ENCODE results near the gene NCF2. TPM values are rescaled to one million over a fixed set of nuclear protein-coding genes. Genes with fewer than 3 reads are reported as not detected.

The NCF2 gene
- total RNA-seq, 2 experiments from 2014 or later = 14.0 to 14.3 TPM

DNA sequence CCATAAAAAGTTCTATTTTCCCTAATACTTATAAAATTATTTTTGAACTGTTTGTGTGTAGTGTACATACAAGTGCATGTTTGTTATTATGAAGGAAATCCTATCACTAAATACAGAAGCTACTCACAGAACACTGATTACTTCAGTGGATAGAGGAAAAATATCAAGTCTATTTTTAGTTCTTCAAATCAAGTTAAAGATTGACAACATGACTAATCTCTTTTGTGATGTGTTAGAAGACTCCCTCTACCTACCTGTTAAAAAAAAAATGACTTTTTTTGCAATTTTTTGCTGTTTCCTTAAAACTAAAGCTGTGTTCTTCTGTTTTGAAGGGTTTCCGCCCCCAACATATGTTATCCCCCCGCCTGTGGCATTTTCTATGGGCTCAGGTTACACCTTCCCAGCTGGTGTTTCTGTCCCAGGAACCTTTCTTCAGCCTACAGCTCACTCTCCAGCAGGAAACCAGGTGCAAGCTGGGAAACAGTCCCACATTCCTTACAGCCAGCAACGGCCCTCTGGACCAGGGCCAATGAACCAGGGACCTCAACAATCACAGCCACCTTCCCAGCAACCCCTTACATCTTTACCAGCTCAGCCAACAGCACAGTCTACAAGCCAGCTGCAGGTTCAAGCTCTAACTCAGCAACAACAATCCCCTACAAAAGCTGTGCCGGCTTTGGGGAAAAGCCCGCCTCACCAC, 45.5 kb downstream of the NCF2 start:
- CTCF ChIA-PET = interaction anchor here (0.6 to 1.0 kb wide), 3 partner anchors 9 to 141 kb away, joined by 3 to 4 read pairs (median 4); no protein-coding TSS in a partner anchor
- intact Hi-C loops (cut with micrococcal nuclease) = loop anchor here (5.0 to 10.0 kb wide), 2 partner anchors 143 to 580 kb away; no protein-coding TSS in a partner anchor
- Mint-ChIP-seq H3K9me3 (no peaks in the 10 kb centered on the region), H3K36me3 (ENCODE audit: low read depth) (peaks cover 30% of the 10 kb centered on the region), H3K4me3 (no peak overlapping the region), H3K27me3 (ENCODE audit: low read depth) (no peaks in the 10 kb centered on the region), H3K27ac (no peak overlapping the region), H3K4me1 (ENCODE audit: low read depth) (no peaks in the 10 kb centered on the region)
- no peak for DNase-seq

DNA sequence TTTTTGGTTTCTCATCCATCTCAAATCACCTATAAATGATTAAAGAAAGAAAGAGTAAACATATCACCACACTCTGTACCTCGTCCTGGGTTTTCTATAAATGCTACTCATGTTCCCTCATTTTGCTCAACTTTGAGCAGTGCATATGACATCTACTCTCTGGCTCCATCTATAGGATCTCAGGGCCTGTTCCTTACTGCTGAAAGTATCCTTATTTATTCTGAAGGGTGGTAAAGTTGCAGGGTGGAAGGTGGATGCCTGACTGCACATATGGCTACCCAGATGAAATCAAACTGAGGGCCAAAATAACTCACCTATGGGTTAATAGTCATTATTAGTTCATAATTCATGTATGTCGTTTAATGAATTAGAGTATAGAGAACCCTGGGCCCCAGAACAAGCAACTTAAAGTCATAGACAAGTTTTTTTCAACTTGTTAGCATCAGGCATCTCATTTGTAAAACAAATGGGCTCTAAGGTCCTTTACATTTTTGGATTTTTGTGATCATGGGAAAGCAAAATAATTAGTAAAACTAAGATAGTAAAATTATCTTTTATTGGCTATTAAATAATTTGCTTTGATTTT, 46.5 kb downstream of the NCF2 start:
- H3K36me3 Mint-ChIP-seq (ENCODE audit: low read depth) = peaks cover 35% of the 10 kb centered on the region

DNA sequence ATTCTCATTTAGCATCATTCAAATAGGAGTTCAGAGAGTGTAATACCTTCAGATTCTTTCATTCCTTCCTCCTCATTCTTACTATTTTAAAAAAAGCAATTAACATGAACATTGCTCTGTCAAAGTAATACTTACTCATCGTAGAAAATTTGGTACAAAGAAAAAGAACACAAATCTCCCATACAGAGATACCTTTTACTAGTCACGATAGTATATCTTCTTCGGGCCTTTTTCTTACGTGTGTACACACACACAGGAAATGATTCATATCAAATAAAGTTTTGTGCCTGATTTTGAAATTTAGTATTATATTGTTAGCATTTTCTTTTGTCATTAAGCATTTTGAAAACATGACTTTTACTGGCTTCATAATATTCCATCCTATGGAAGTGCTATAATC, 52.9 kb downstream of the NCF2 start:
- CTCF ChIA-PET = no interaction called here
- Mint-ChIP-seq H3K4me3 (no peak overlapping the region), H3K27ac (peak overlapping the region; percentile 46), H3K36me3 (ENCODE audit: low read depth) (peaks cover 33% of the 10 kb centered on the region), H3K9me3 (no peaks in the 10 kb centered on the region), H3K4me1 (ENCODE audit: low read depth) (peaks cover 2% of the 10 kb centered on the region), H3K27me3 (ENCODE audit: low read depth) (no peaks in the 10 kb centered on the region)
- intact Hi-C loops (cut with micrococcal nuclease) = no loop called here
- DNase-seq = no peak

More for the DNA sequence above, 46.5 kb downstream of the NCF2 start:
- DNase-seq = no peak
- peak overlapping the region; percentile 43 for H3K27ac Mint-ChIP-seq
- CTCF ChIA-PET = no interaction called here
- H3K4me1 Mint-ChIP-seq (ENCODE audit: low read depth) = no peaks in the 10 kb centered on the region
- H3K4me3 Mint-ChIP-seq = no peak overlapping the region
- no peaks in the 10 kb centered on the region for H3K27me3 Mint-ChIP-seq (ENCODE audit: low read depth)
- intact Hi-C loops (cut with micrococcal nuclease) = loop anchor here (1.0 to 10.0 kb wide), 6 partner anchors 47 to 579 kb away; partner anchors contain the start of gene NCF2
- no peaks in the 10 kb centered on the region for H3K9me3 Mint-ChIP-seq

DNA sequence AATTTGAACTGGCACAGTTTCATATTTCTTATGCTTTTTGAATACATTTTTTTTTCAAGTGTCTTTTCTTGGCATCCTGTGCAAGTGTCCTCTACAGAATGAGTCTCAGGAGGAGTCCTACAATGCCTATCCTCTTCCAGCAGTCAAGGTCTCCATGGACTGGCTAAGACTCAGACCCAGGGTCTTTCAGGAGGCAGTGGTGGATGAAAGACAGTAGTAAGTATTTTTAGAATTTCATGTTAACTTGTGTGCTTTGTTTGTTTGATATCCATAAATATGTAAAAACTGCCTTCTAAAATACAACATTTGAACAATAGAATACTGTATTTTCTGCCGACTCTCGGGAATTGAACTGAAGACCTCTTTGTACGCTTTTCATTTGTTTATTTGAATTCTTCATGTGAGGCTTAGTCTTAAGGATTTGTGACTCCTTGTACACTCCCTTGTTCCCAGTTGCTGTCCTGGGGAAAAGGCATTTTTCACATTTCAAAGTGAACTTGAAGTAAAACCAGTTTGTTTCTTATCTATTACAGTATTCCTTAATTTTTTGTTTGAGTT, 56.6 kb downstream of the NCF2 start:
- Mint-ChIP-seq H3K4me1 (ENCODE audit: low read depth) (peaks cover 9% of the 10 kb centered on the region), H3K9me3 (no peaks in the 10 kb centered on the region), H3K36me3 (ENCODE audit: low read depth) (peaks cover 19% of the 10 kb centered on the region), H3K27ac (no peak overlapping the region), H3K4me3 (no peak overlapping the region), H3K27me3 (ENCODE audit: low read depth) (no peaks in the 10 kb centered on the region)
- intact Hi-C loops (cut with micrococcal nuclease) = no loop called here
- CTCF ChIA-PET = no interaction called here
- DNase-seq = no peak

DNA sequence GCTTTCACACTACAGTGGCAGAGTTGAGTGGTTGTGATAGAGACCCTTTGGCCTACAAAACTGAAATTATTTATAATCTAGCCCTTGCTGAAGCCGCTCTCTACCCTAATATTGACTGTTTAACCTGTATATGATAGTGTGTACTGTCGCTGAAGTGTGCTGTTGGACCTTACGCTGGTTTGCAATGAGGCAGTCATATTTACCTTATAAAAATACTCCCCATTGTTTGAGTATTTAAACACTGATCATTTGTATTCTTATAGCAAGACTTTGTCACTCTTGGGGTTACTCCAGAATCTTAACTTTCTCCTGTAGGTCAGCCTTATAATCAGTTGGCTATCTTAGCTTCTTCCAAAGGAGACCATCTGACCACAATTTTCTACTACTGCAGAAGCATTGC, 61.7 kb downstream of the NCF2 start:
- CTCF ChIA-PET = no interaction called here
- Mint-ChIP-seq H3K27me3 (ENCODE audit: low read depth) (no peaks in the 10 kb centered on the region), H3K4me1 (ENCODE audit: low read depth) (peaks cover 9% of the 10 kb centered on the region), H3K9me3 (no peaks in the 10 kb centered on the region), H3K27ac (no peak overlapping the region), H3K36me3 (ENCODE audit: low read depth) (peaks cover 10% of the 10 kb centered on the region), H3K4me3 (no peak overlapping the region)
- intact Hi-C loops (cut with micrococcal nuclease) = no loop called here
- no peak for DNase-seq

DNA sequence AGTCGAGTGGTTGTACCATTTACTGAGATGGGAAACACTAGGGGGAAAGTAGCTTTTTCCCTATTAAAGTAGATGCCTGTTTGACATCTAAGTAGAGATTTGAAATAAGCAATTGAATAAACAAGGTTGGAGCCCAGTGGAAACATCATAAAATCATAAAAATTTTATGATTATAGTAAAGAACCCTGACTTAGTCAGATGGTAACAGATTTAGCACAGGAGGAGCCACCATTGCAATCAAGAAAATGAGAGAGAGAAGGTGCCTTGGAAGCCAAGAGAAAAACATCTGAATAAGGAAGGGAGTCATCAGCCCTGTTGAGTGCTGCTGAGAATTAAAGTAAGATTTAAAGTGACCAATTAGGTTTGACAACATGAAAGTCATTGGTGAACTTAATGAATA, 68.2 kb downstream of the NCF2 start:
- Mint-ChIP-seq H3K27ac (no peak overlapping the region), H3K9me3 (no peaks in the 10 kb centered on the region), H3K27me3 (ENCODE audit: low read depth) (no peaks in the 10 kb centered on the region), H3K36me3 (ENCODE audit: low read depth) (peaks cover 19% of the 10 kb centered on the region), H3K4me3 (no peak overlapping the region), H3K4me1 (ENCODE audit: low read depth) (peaks cover 5% of the 10 kb centered on the region)
- CTCF ChIA-PET = interaction anchor here (0.6 to 1.2 kb wide), 3 partner anchors 20 to 521 kb away, joined by 3 to 4 read pairs (median 3); no protein-coding TSS in a partner anchor
- no peak for DNase-seq
- intact Hi-C loops (cut with micrococcal nuclease) = no loop called here

DNA sequence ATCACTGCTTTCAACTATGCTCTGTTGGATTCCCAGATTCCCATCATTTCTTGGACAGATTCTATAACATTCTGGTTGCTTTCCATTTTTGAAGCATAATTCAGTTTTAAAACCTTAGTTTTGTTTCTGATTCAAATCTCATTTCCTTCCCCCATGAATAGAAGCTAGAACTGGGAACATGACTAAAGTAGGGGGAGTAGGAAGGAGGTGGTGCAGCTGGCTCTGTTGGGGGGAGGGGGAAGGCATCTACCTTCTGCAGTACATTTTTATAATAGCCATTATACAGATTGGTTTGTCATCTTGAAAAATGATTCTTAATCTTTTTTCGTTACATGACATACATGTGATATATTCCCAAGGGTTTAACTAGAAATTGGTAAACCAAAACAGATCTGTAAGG, 69.9 kb downstream of the NCF2 start:
- intact Hi-C loops (cut with micrococcal nuclease) = no loop called here
- no peak overlapping the region for H3K27ac Mint-ChIP-seq
- no peaks in the 10 kb centered on the region for H3K9me3 Mint-ChIP-seq
- no peak overlapping the region for H3K4me3 Mint-ChIP-seq
- H3K36me3 Mint-ChIP-seq (ENCODE audit: low read depth) = peaks cover 27% of the 10 kb centered on the region
- DNase-seq = no peak
- H3K4me1 Mint-ChIP-seq (ENCODE audit: low read depth) = peaks cover 5% of the 10 kb centered on the region
- no peaks in the 10 kb centered on the region for H3K27me3 Mint-ChIP-seq (ENCODE audit: low read depth)
- CTCF ChIA-PET = no interaction called here

DNA sequence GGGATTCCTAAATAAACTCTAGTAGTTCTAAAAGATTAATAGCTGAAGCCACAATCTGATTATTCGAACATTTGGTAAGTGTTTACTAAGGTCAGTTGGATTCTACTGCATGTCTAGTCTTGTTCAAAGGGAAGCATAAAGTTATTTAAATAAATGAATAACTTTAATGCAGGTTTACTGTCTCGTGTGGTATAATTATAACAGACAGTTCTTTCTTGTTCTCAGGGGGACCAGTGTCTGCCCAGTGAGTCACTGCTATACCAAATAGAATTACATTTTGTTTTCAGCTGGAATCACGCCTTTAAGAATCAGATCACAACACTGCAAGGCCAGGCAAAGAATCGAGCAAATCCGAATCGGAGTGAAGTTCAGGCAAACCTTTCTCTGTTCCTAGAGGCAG, 72.9 kb downstream of the NCF2 start:
- intact Hi-C loops (cut with micrococcal nuclease) = no loop called here
- H3K4me1 Mint-ChIP-seq (ENCODE audit: low read depth) = peaks cover 12% of the 10 kb centered on the region
- H3K9me3 Mint-ChIP-seq = no peaks in the 10 kb centered on the region
- CTCF ChIA-PET = interaction anchor here (1.5 kb wide), 1 partner anchor 8 kb away, joined by 3 read pairs; no protein-coding TSS in a partner anchor
- no peak overlapping the region for H3K27ac Mint-ChIP-seq
- no peak for DNase-seq
- peaks cover 26% of the 10 kb centered on the region for H3K36me3 Mint-ChIP-seq (ENCODE audit: low read depth)
- H3K4me3 Mint-ChIP-seq = no peak overlapping the region
- H3K27me3 Mint-ChIP-seq (ENCODE audit: low read depth) = no peaks in the 10 kb centered on the region

DNA sequence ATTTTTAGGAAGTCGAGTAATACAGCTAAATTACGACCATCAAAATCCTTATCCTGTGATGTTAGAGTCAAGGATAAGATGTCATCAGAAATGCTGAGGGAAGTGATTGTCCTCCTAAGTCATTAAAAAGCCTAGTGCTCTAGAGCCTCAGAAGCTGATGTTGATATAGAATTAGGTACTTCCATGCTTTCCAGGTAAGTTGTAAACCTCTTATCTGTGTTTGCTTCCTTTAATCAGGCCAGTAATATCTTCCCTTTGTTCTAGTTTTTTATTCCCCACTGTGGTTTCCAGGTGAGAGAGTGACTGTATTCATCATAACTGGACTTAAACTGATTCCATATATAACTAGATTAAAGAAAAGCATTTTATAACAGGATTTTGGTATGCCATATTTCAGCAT, 73.5 kb downstream of the NCF2 start:
- intact Hi-C loops (cut with micrococcal nuclease) = no loop called here
- Mint-ChIP-seq H3K4me1 (ENCODE audit: low read depth) (peaks cover 14% of the 10 kb centered on the region), H3K27ac (no peak overlapping the region), H3K36me3 (ENCODE audit: low read depth) (peaks cover 24% of the 10 kb centered on the region), H3K27me3 (ENCODE audit: low read depth) (no peaks in the 10 kb centered on the region), H3K9me3 (no peaks in the 10 kb centered on the region), H3K4me3 (no peak overlapping the region)
- DNase-seq = no peak
- CTCF ChIA-PET = no interaction called here

DNA sequence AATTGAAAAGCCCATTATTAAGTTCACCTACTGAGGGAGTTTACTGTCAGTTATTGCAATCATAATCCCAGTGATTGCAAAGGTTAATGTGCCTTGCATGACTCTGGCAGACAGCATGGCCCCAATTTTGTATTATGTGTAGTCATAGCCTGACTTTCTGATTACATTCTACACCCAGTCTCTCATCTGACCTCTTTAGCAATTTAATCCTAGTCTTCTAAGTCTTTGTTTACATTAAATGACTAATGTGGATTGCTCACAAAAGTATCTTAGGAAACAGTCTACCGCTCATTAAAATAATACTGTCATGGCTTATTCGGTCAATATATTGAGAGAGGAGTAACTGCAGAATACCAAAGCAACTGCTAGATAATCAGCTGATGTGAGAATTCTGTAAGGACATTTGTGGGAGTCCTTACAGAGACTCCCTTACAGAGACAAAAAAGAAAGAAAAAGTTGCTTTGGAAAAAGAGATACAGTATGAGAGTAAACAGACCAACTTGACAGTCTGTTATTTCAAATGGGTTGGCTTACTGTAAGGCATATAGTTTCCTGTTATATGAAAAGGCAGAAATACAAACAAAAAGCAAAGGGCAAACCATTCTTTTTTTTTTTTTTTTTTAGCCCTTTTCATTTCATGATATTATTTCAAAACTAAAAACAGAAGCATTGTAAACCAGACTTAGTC, 75.1 kb downstream of the NCF2 start:
- Mint-ChIP-seq H3K4me1 (ENCODE audit: low read depth) (peaks cover 16% of the 10 kb centered on the region), H3K4me3 (no peak overlapping the region), H3K9me3 (no peaks in the 10 kb centered on the region), H3K27ac (no peak overlapping the region), H3K27me3 (ENCODE audit: low read depth) (no peaks in the 10 kb centered on the region), H3K36me3 (ENCODE audit: low read depth) (peaks cover 17% of the 10 kb centered on the region)
- CTCF ChIA-PET = no interaction called here
- intact Hi-C loops (cut with micrococcal nuclease) = no loop called here
- no peak for DNase-seq

DNA sequence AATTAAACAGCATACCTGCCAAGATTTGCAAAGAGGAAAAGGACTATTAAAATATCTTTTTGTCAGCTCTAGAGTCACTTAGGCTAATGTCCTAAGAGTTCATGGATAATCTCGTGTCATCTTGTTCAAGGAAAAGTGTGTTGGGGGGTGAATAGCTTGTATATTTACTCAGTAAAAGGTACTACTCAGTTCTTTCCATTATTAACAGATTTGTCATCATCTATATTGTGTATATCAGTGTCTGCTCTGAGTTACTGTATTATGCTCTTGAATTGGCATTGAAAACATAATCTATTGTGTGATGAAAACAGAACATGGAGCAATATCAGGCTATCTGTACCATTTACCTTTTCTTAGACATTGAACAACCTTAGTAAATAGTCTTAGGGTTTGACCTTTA, 76.0 kb downstream of the NCF2 start:
- intact Hi-C loops (cut with micrococcal nuclease) = no loop called here

DNA sequence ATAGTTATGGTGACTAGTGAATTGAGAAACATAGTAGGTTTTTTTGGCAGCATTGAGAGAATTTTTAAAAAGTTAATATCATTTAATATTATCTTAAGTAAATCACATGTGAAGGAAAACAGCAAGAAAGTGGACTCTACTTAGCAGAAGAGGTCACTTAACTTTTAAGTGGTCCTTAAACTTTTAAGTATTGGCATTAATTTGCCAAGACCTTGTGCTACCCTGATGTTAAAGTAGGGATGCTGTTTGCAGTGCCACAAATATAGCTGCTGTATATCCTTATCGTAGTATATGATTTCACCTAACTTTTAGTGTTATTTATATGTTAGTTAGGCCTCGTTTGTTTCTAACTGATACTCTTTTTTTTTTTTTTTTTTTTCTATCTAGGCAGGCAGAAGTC, 77.8 kb downstream of the NCF2 start:
- H3K27me3 Mint-ChIP-seq (ENCODE audit: low read depth) = no peaks in the 10 kb centered on the region
- DNase-seq = no peak
- H3K4me3 Mint-ChIP-seq = no peak overlapping the region
- peaks cover 18% of the 10 kb centered on the region for H3K36me3 Mint-ChIP-seq (ENCODE audit: low read depth)
- H3K4me1 Mint-ChIP-seq (ENCODE audit: low read depth) = peaks cover 18% of the 10 kb centered on the region
- no peaks in the 10 kb centered on the region for H3K9me3 Mint-ChIP-seq
- no peak overlapping the region for H3K27ac Mint-ChIP-seq
- CTCF ChIA-PET = interaction anchor here (0.7 to 1.0 kb wide), 2 partner anchors 10 to 93 kb away, joined by 3 read pairs; no protein-coding TSS in a partner anchor
- intact Hi-C loops (cut with micrococcal nuclease) = no loop called here

More for the DNA sequence above, 76.0 kb downstream of the NCF2 start:
- H3K27me3 Mint-ChIP-seq (ENCODE audit: low read depth) = no peaks in the 10 kb centered on the region
- H3K4me3 Mint-ChIP-seq = no peak overlapping the region
- peaks cover 17% of the 10 kb centered on the region for H3K36me3 Mint-ChIP-seq (ENCODE audit: low read depth)
- H3K27ac Mint-ChIP-seq = no peak overlapping the region
- no peaks in the 10 kb centered on the region for H3K9me3 Mint-ChIP-seq
- H3K4me1 Mint-ChIP-seq (ENCODE audit: low read depth) = peaks cover 16% of the 10 kb centered on the region
- no peak for DNase-seq
- CTCF ChIA-PET = interaction anchor here (0.6 to 0.9 kb wide), 2 partner anchors 10 to 56 kb away, joined by 5 to 6 read pairs; no protein-coding TSS in a partner anchor
